COLO829 (cell line): Measurements from ENCODE around the gene TECTB.

Source experiments
- DNase-seq: peaks from one replicate; pipeline ENCODE4 v3.0.0; 2012; ENCODE audit warnings: low spot score

Gene TECTB

GRCh38 chr10:112274831-112275230 lies 8.4 kb upstream of the TECTB start:
- DNase-seq: no peak

GRCh38 chr10:112275512-112276245 lies 7.5 kb upstream of the TECTB start:
- DNase-seq: no peak

- peak; percentile 62 for DNase-seq
Observed at GRCh38 chr10:112278871-112279270, 4.3 kb upstream of the TECTB start.

GRCh38 chr10:112279433-112279832 lies 3.8 kb upstream of the TECTB start:
- no peak for DNase-seq

GRCh38 chr10:112280205-112280921 lies 2.8 kb upstream of the TECTB start:
- DNase-seq: no peak

- no peak for DNase-seq
Observed at GRCh38 chr10:112282086-112282485, 1.1 kb upstream of the TECTB start.

GRCh38 chr10:112286837-112287818 lies 3.9 kb downstream of the TECTB start:
- no peak for DNase-seq

GRCh38 chr10:112287844-112288243 lies 4.6 kb downstream of the TECTB start:
- DNase-seq: no peak

- DNase-seq: no peak
Observed at GRCh38 chr10:112288486-112288885, 5.3 kb downstream of the TECTB start.

GRCh38 chr10:112289373-112290053 lies 6.3 kb downstream of the TECTB start:
- DNase-seq: no peak

- DNase-seq: no peak
Observed at GRCh38 chr10:112290054-112290373, 6.8 kb downstream of the TECTB start.

- no peak for DNase-seq
Observed at GRCh38 chr10:112294169-112294568, 11.0 kb downstream of the TECTB start.

GRCh38 chr10:112295853-112296830 lies 12.9 kb downstream of the TECTB start:
- DNase-seq: peak; percentile 73

- no peak for DNase-seq
Observed at GRCh38 chr10:112296908-112297331, 13.7 kb downstream of the TECTB start.

GRCh38 chr10:112298581-112298980 lies 15.4 kb downstream of the TECTB start:
- DNase-seq: no peak

GRCh38 chr10:112299456-112299855 lies 16.3 kb downstream of the TECTB start:
- no peak for DNase-seq

GRCh38 chr10:112302335-112302734 lies 19.1 kb downstream of the TECTB start:
- DNase-seq: no peak

GRCh38 chr10:112303528-112303927 lies 20.3 kb downstream of the TECTB start:
- DNase-seq: no peak

- DNase-seq: no peak
Observed at GRCh38 chr10:112304267-112304859, 21.2 kb downstream of the TECTB start.
